IMR-90 (cell line): ENCODE measurements around the gene RMI1. TPM values are rescaled to one million over a fixed set of nuclear protein-coding genes. Genes with fewer than 3 reads are reported as not detected.

Source experiments
- ATAC-seq: fragments of 200-7000 bp; cut with Tn5 transposase; 2 replicates; pipeline ENCODE4 v1.9.1; 2020; ENCODE audit warnings: low read depth, mild to moderate bottlenecking, moderate library complexity
- BruUV-seq: library from RNA; stranded (reverse); fragments of 400-500 nt; replicated peaks from 2 replicates; lab custom pipeline; 2021; lab: Mats Ljungman, UMichigan
- CTCF ChIA-PET: fragments of 300-600 bp; formaldehyde crosslinking; extraction: SDS; loops from one replicate; lab custom pipeline; 2021; ENCODE audit warnings: antibody characterized with exemption; lab: Yijun Ruan, JAX
- POLR2A ChIA-PET: fragments of 300-600 bp; sonication (Branson Sonifier 250); formaldehyde crosslinking; loops from one replicate; lab custom pipeline; 2022; ENCODE audit warnings: antibody characterized with exemption; ENCODE audit not compliant: unreplicated experiment; lab: Charles Lee
- DNase-seq: peaks from one replicate; pipeline ENCODE4 v3.0.0; 2013
- H2AFZ ChIP-seq: replicated peaks from 2 replicates; pipeline ENCODE3; 2013; ENCODE audit warnings: low read length, mild to moderate bottlenecking; ENCODE audit not compliant: poor library complexity
- H2AK5ac ChIP-seq: 2 replicates; pipeline ENCODE4 v1.6.1; 2013; ENCODE audit warnings: low read depth, low read length, inconsistent platforms
- H2AK9ac ChIP-seq: replicated peaks from 2 replicates; pipeline ENCODE3; 2013; ENCODE audit warnings: mild to moderate bottlenecking, low read depth, low read length, moderate library complexity; ENCODE audit not compliant: poor library complexity
- H2BK120ac ChIP-seq: 2 replicates; pipeline ENCODE4 v1.6.1; 2013; ENCODE audit warnings: low read depth, low read length, inconsistent platforms
- H2BK15ac ChIP-seq: 3 replicates; pipeline ENCODE4 v1.6.1; 2013; ENCODE audit warnings: low read depth, low read length, inconsistent platforms
- H2BK20ac ChIP-seq: 2 replicates; pipeline ENCODE4 v1.6.1; 2013; ENCODE audit warnings: low read depth, mild to moderate bottlenecking, inconsistent platforms, low read length, moderate library complexity
- H2BK5ac ChIP-seq: 2 replicates; pipeline ENCODE4 v1.6.1; 2013; ENCODE audit warnings: mild to moderate bottlenecking, low read depth, low read length, inconsistent platforms; ENCODE audit not compliant: poor library complexity, severe bottlenecking
- H3K14ac ChIP-seq: replicated peaks from 2 replicates; pipeline ENCODE4 v1.6.1; 2013; ENCODE audit warnings: low read depth, low read length, inconsistent platforms
- H3K18ac ChIP-seq: 2 replicates; pipeline ENCODE4 v1.6.1; 2013; ENCODE audit warnings: low read depth, low read length, control low read depth
- H3K23ac ChIP-seq: 2 replicates; pipeline ENCODE4 v1.6.1; 2013; ENCODE audit warnings: low read depth, low read length, inconsistent platforms
- H3K27ac ChIP-seq: 2 replicates; pipeline ENCODE4 v1.5.1; 2013; ENCODE audit warnings: mild to moderate bottlenecking, control low read depth, low read length; ENCODE audit not compliant: insufficient read depth
- H3K27me3 ChIP-seq: 2 replicates; pipeline ENCODE4 v1.6.1; 2013; ENCODE audit warnings: low read length; ENCODE audit not compliant: control insufficient read depth, insufficient read depth
- H3K36me3 ChIP-seq: 2 replicates; pipeline ENCODE4 v1.6.1; 2013; ENCODE audit warnings: low read length, mixed read lengths; ENCODE audit not compliant: control insufficient read depth, insufficient read depth
- H3K4ac ChIP-seq: 2 replicates; pipeline ENCODE4 v1.6.1; 2013; ENCODE audit warnings: low read depth, low read length, inconsistent platforms
- H3K4me1 ChIP-seq: 2 replicates; pipeline ENCODE4 v1.6.1; 2013; ENCODE audit warnings: low read length, mixed read lengths; ENCODE audit not compliant: control insufficient read depth, insufficient read depth
- H3K4me2 ChIP-seq: 2 replicates; pipeline ENCODE4 v1.6.1; 2013; ENCODE audit warnings: low read depth, mild to moderate bottlenecking, control low read depth, low read length, moderate library complexity
- H3K4me3 ChIP-seq: 2 replicates; pipeline ENCODE4 v1.5.1; 2013; ENCODE audit warnings: low read depth, mild to moderate bottlenecking, control low read depth, low read length, moderate library complexity; ENCODE audit not compliant: insufficient read depth
- H3K56ac ChIP-seq: 2 replicates; pipeline ENCODE4 v1.6.1; 2013; ENCODE audit warnings: low read length, inconsistent platforms; ENCODE audit not compliant: insufficient read depth; ENCODE audit errors: extremely low read depth
- H3K79me1 ChIP-seq, 2 experiments: 2 replicates each; pipeline ENCODE4 v1.6.1; 2013; ENCODE audit warnings: low read length in 2 of 2, inconsistent platforms in 1 of 2, low read depth in 1 of 2
- H3K9ac ChIP-seq: 2 replicates; pipeline ENCODE4 v1.6.1; 2013; ENCODE audit warnings: low read depth, low read length, control low read depth
- H3K9me1 ChIP-seq: 2 replicates; pipeline ENCODE4 v1.6.1; 2013; ENCODE audit warnings: low read length, inconsistent platforms; ENCODE audit not compliant: insufficient read depth
- H3K9me3 ChIP-seq: 2 replicates; pipeline ENCODE4 v1.6.1; 2013; ENCODE audit warnings: low read length; ENCODE audit not compliant: control insufficient read depth, insufficient read depth
- H4K20me1 ChIP-seq: 2 replicates; pipeline ENCODE4 v1.6.1; 2013; ENCODE audit warnings: low read length, inconsistent platforms; ENCODE audit not compliant: insufficient read depth
- H4K5ac ChIP-seq: 2 replicates; pipeline ENCODE4 v1.6.1; 2013; ENCODE audit warnings: mild to moderate bottlenecking, low read depth, low read length, control low read depth
- H4K8ac ChIP-seq, 2 experiments: 2 replicates each; pipeline ENCODE4 v1.6.1; 2013; ENCODE audit warnings: low read depth in 2 of 2, low read length in 2 of 2, control low read depth in 1 of 2, inconsistent platforms in 1 of 2
- H4K91ac ChIP-seq: 2 replicates; pipeline ENCODE4 v1.6.1; 2013; ENCODE audit warnings: low read depth, low read length, inconsistent platforms; ENCODE audit not compliant: insufficient read depth
- BHLHE40 ChIP-seq: fragments of 150-350 bp; IDR thresholded peaks from 2 replicates; pipeline ENCODE4 v1.6.1; 2016; ENCODE audit warnings: mild to moderate bottlenecking, low read depth, low read length
- CHD1 ChIP-seq: IDR thresholded peaks from 2 replicates; pipeline ENCODE4 v1.6.1; 2012; ENCODE audit warnings: low read depth, low read length, improper control_type of control experiment
- CTCF ChIP-seq: conservative IDR thresholded peaks from 2 replicates; pipeline ENCODE4 v1.5.1; 2012; ENCODE audit warnings: mild to moderate bottlenecking, low read depth, low read length, improper control_type of control experiment
- ELK1 ChIP-seq: fragments of 150-350 bp; IDR thresholded peaks from 2 replicates; pipeline ENCODE4 v1.6.1; 2016; ENCODE audit warnings: low read depth, mild to moderate bottlenecking, low read length, moderate library complexity, borderline replicate concordance
- MAFK ChIP-seq: IDR thresholded peaks from 2 replicates; pipeline ENCODE4 v1.6.1; 2012; ENCODE audit warnings: low read depth, low read length, improper control_type of control experiment
- MAZ ChIP-seq: IDR thresholded peaks from 2 replicates; pipeline ENCODE4 v1.6.1; 2012; ENCODE audit warnings: low read depth, mild to moderate bottlenecking, low read length, improper control_type of control experiment, moderate library complexity, borderline replicate concordance
- NFE2L2 ChIP-seq: fragments of 150-350 bp; IDR thresholded peaks from 2 replicates; pipeline ENCODE4 v1.6.1; 2016; ENCODE audit warnings: low read depth, mild to moderate bottlenecking, low read length
- POLR2A ChIP-seq: IDR thresholded peaks from 2 replicates; pipeline ENCODE4 v1.6.1; 2012; ENCODE audit warnings: mild to moderate bottlenecking, low read depth, low read length
- RAD21 ChIP-seq: IDR thresholded peaks from 2 replicates; pipeline ENCODE4 v1.6.1; 2012; ENCODE audit warnings: low read length, improper control_type of control experiment
- RCOR1 ChIP-seq: IDR thresholded peaks from 2 replicates; pipeline ENCODE4 v1.6.1; 2012; ENCODE audit warnings: mild to moderate bottlenecking, low read length, improper control_type of control experiment; ENCODE audit not compliant: insufficient replicate concordance
- RFX5 ChIP-seq: IDR thresholded peaks from 2 replicates; pipeline ENCODE4 v1.8.0; 2012; ENCODE audit warnings: low read depth, mild to moderate bottlenecking, low read length, moderate library complexity
- SMC3 ChIP-seq: fragments of 150-350 bp; IDR thresholded peaks from 2 replicates; pipeline ENCODE4 v1.6.1; 2016; ENCODE audit warnings: low read depth, mild to moderate bottlenecking, antibody characterized with exemption, low read length, moderate library complexity
- USF2 ChIP-seq: fragments of 150-350 bp; IDR thresholded peaks from 2 replicates; pipeline ENCODE4 v1.6.1; 2017; ENCODE audit warnings: mild to moderate bottlenecking, antibody characterized with exemption, low read length, low read depth
- WGBS, 2 experiments: methylation state at CpG; one replicate each; pipeline versions ENCODE4 v1.1.5 to v1.1.7; 2013; ENCODE audit warnings: missing lambda C conversion rate in 2 of 2; ENCODE audit not compliant: insufficient read length in 1 of 2; ENCODE audit errors: extremely low coverage in 2 of 2; 5-methylcytosine and 5-hydroxymethylcytosine counted together
- dilution Hi-C: fragments of 300-500 bp; cut with HindIII; formaldehyde crosslinking; loops from one replicate; pipeline ENCODE4 v1.14.3; 2018; ENCODE audit warnings: low sequenced_read_pairs; ENCODE audit not compliant: unreplicated experiment
- in situ Hi-C: fragments of 300-500 bp; cut with MboI; formaldehyde crosslinking; loops from 3 replicates; pipeline ENCODE4 v1.14.3; 2019; ENCODE audit warnings: low sequenced_read_pairs, inconsistent platforms, mixed read lengths
- intact Hi-C: fragments of 100-400 bp; cut with micrococcal nuclease; formaldehyde crosslinking; loops from 2 replicates; pipeline ENCODE4 v1.10.0; 2022
- polyA plus RNA-seq, 3 experiments: library from polyadenylated mRNA; depleted of rRNA; stranded (reverse); fragments of >200 nt; gene quantifications; 2 replicates each; pipeline ENCODE4 v1.2.3, GENCODE V29; 2012; ENCODE audit warnings: low replicate concordance in 1 of 3
- total RNA-seq: library from RNA; depleted of rRNA; stranded (reverse); fragments of >200 nt; gene quantifications from 2 replicates; pipeline ENCODE4 v1.2.3, GENCODE V29; 2012

Gene RMI1
- total and polyA plus RNA-seq, 2 of the 4 experiments (the other 2 are of a cell fraction) = 4.4 to 6.8 TPM

- POLR2A ChIA-PET = interaction anchor here (0.6 to 1.1 kb wide), 2 partner anchors 33 to 65 kb away, joined by 3 to 4 read pairs; no protein-coding TSS in a partner anchor
- peak overlapping the region; percentile 100 for H4K91ac ChIP-seq
- CTCF ChIA-PET = interaction anchor here (0.6 to 1.2 kb wide), 3 partner anchors 281 to 336 kb away, joined by 3 to 7 read pairs (median 6); no protein-coding TSS in a partner anchor
- H3K56ac ChIP-seq = peak overlapping the region; percentile 98
- peaks cover 9 to 22% of the 10 kb centered on the region in 2 experiments; a peak in 3 of 4 replicates for H3K79me1 ChIP-seq
- H4K5ac ChIP-seq = peak overlapping the region; percentile 93
- H2BK15ac ChIP-seq = peak overlapping the region; percentile 53; the same call in 2 of the 3 replicates
- no peaks in the 10 kb centered on the region for H3K27me3 ChIP-seq
- TSS peak; percentile 35 for BruUV-seq
- H3K36me3 ChIP-seq = peaks cover 15% of the 10 kb centered on the region
- H2BK120ac ChIP-seq = peak overlapping the region; percentile 81
- peak overlapping the region; percentile 98 for H3K27ac ChIP-seq
- peak overlapping the region; percentile 92 for H3K18ac ChIP-seq
- in situ Hi-C loops (loop anchor here (5.0 kb wide), 1 partner anchor 193 kb away; no protein-coding TSS in a partner anchor), dilution Hi-C loops (no loop called here), intact Hi-C loops (loop anchor here (2.0 kb wide), 1 partner anchor 336 kb away; no protein-coding TSS in a partner anchor)
- H3K14ac ChIP-seq = peak overlapping the region; percentile 100
- peak overlapping the region; percentile 100 for H2AK9ac ChIP-seq
- peaks cover 6% of the 10 kb centered on the region for H3K9me1 ChIP-seq
- no peaks in the 10 kb centered on the region for H3K9me3 ChIP-seq
- H4K20me1 ChIP-seq = peaks cover 57% of the 10 kb centered on the region
- DNase-seq (peak; percentile 81), ATAC-seq (peak; percentile 44)
- no peak overlapping the region for H2BK20ac ChIP-seq
- H3K23ac ChIP-seq = peak overlapping the region; percentile 99
- H3K9ac ChIP-seq = peak overlapping the region; percentile 98
- peak overlapping the region; percentile 93 for H3K4me2 ChIP-seq
- H2AFZ ChIP-seq = peak overlapping the region; percentile 87
- peak overlapping the region; percentile 88 for H3K4me3 ChIP-seq
- H3K4me1 ChIP-seq = 0 out of 2 replicates have a peak, but pooled peaks cover 2% of the 10 kb centered on the region
- H2BK5ac ChIP-seq = peak overlapping the region; percentile 98
- H4K8ac ChIP-seq = peak overlapping the region; percentile 97 to 99
- WGBS, 2 experiments = 0% methylated on average over 11 of the region's 55 CpGs; no CpG with 5 or more reads in 1 of the 2 experiments
- peak overlapping the region; percentile 100 for H3K4ac ChIP-seq
- peak overlapping the region; percentile 100 for H2AK5ac ChIP-seq
- TF ChIP-seq RFX5 (no peak), MAFK (no peak), POLR2A (peak; percentile 27; the same call in 1 of the 2 replicates), BHLHE40 (no peak), RCOR1 (no peak), USF2 (no peak), CTCF (no peak), ELK1 (no peak), MAZ (peak; percentile 50; the same call in 1 of the 2 replicates), RAD21 (no peak), CHD1 (no peak), NFE2L2 (no peak), SMC3 (no peak)
Measured at GRCh38 chr9:83978992-83979811, 1.4 kb upstream of the RMI1 start.
